ENCODE data around the gene SESTD1. TPM values are rescaled to one million over a fixed set of nuclear protein-coding genes. Genes with fewer than 3 reads are reported as not detected.

The SESTD1 gene
- total and polyA plus RNA-seq, 9 of the 15 experiments (the other 6 are each of a cell fraction or from before 2014, with no cell fraction given): 0.32 to 5.6 (median 2.1) TPM

DNA sequence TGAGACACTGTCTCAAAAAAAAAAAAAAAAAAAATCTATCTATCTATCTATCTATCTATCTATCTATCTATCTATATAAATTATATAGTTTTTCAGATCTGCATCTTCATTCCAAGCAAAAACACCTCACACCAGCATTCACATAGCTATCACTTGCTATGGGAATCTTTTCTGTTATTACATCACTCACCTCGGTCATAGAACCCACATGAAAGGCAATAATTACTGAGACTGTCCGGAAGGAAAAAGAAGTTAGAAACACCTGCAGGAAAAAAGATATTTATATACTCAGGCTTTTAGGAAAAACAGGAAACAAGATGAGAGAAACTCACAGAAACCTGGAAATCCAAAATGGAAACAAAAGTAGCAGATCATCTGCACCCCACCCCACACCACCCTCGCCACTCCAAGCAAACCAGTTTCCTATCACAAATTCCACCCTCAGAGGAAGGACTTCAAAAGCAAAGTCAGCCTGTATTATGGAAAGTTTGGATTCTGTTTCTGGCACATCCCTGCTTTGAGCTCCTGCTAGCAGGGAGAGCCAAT lies 192.7 kb downstream of the SESTD1 start:
- in situ Hi-C loops (cut with MboI): no loop called here
- WGBS (ENCODE audit: insufficient coverage, low coverage, missing lambda C conversion rate): 8% methylated on average over 3 of the region's 3 CpGs
- Histone ChIP-seq H3K9me3 (replicated peaks; ENCODE audit: control insufficient read depth, insufficient read depth, low read depth, low read length) (0 out of 2 replicates have a peak, but pooled peaks cover 2% of the 10 kb centered on the region), H2AFZ (ENCODE audit: low read depth, low read length) (no peak overlapping the region), H3K9ac (ENCODE audit: insufficient read depth in 1 of 2, low read depth in 2 of 2, low read length in 2 of 2) (no peak overlapping the region), H3K9me1 (ENCODE audit: control insufficient read depth, insufficient read depth, low read length) (no peaks in the 10 kb centered on the region), H3K4me3 (no peak overlapping the region), H3K4me2 (ENCODE audit: insufficient read depth, low read length) (no peak overlapping the region), H3K27me3 (ENCODE audit: control insufficient read depth in 2 of 2, insufficient read depth in 2 of 2, low read length in 2 of 2) (no peaks in the 10 kb centered on the region), H3K36me3 (ENCODE audit: control insufficient read depth, insufficient read depth, low read length) (no peaks in the 10 kb centered on the region), H3K4me1 (replicated peaks in 1 of 2; ENCODE audit: control insufficient read depth in 2 of 2, insufficient read depth in 2 of 2, low read length in 2 of 2) (no peaks in the 10 kb centered on the region), H4K20me1 (replicated peaks; ENCODE audit: control insufficient read depth, insufficient read depth, low read length) (no peaks in the 10 kb centered on the region), H3K27ac (ENCODE audit: extremely low read depth, low read depth, low read length) (no peak overlapping the region), H3K79me2 (ENCODE audit: control insufficient read depth, insufficient read depth, low read length) (no peaks in the 10 kb centered on the region)
- FAIRE-seq (no peak), DNase-seq (ENCODE audit: extremely low read depth in 1 of 4, low spot score in 3 of 4) (no peak), ATAC-seq (no peak)
- no TSS peak for BruUV-seq (replicated peaks)
- ChIA-PET POLR2A (no interaction called here), CTCF (ENCODE audit: low intra/inter-chr PET ratio) (no interaction called here)
- intact Hi-C loops (cut with micrococcal nuclease): no loop called here
- TF ChIP-seq BMI1 (IDR thresholded peaks at IDR 0.05; ENCODE audit: low read length) (no peak), RB1 (IDR thresholded peaks at IDR 0.05; ENCODE audit: low read depth) (no peak), HNRNPH1 (optimal IDR thresholded peaks at IDR 0.05; ENCODE audit: low read depth, low read length) (no peak), NR2F6 (CRISPR knock-in tag; IDR thresholded peaks at IDR 0.05) (no peak)
- TF ChIP-seq, protein P1, sequence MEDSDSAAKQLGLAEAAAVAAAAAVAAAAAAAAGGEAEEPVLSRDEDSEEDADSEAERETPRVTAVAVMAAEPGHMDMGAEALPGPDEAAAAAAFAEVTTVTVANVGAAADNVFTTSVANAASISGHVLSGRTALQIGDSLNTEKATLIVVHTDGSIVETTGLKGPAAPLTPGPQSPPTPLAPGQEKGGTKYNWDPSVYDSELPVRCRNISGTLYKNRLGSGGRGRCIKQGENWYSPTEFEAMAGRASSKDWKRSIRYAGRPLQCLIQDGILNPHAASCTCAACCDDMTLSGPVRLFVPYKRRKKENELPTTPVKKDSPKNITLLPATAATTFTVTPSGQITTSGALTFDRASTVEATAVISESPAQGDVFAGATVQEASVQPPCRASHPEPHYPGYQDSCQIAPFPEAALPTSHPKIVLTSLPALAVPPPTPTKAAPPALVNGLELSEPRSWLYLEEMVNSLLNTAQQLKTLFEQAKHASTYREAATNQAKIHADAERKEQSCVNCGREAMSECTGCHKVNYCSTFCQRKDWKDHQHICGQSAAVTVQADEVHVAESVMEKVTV (CRISPR knock-in tag; IDR thresholded peaks at IDR 0.05): no peak

Data from K562 (cell line).